Measurements from ENCODE around the gene SP1. TPM values are rescaled to one million over a fixed set of nuclear protein-coding genes. Genes with fewer than 3 reads are reported as not detected.

Gene SP1
- total RNA-seq, 1 experiment from 2014 or later = 76.8 TPM

GRCh38 chr12:53389702-53390101 is 9.7 kb downstream of the SP1 start:
- H3K23me2 ChIP-seq (ENCODE audit: insufficient read length, low read depth, low read length, poor library complexity, severe bottlenecking) = no peaks in the 10 kb centered on the region
- no peaks in the 10 kb centered on the region for H3K27me3 ChIP-seq (ENCODE audit: insufficient read depth, low read length)
- H2BK20ac ChIP-seq (ENCODE audit: low read depth, low read length, poor library complexity, severe bottlenecking) = no peak overlapping the region
- peak overlapping the region in 1 of 3 experiments; percentile 8; a peak in 1 of 7 replicates for H3K27ac Mint-ChIP-seq
- no peaks in the 10 kb centered on the region for H3K27me3 Mint-ChIP-seq (ENCODE audit: low read depth)
- H3K14ac ChIP-seq (ENCODE audit: insufficient read depth, low read length) = no peak overlapping the region
- H2BK120ac ChIP-seq (ENCODE audit: low read depth, low read length, poor library complexity, severe bottlenecking) = no peak overlapping the region
- DNase-seq = no peak
- no peak overlapping the region for H3K4me3 Mint-ChIP-seq
- no peak overlapping the region for H2BK15ac ChIP-seq (ENCODE audit: low read depth, low read length)
- H3K9me3 Mint-ChIP-seq = peaks cover 0 to 3% of the 10 kb centered on the region in 2 experiments; a peak in 1 of 5 replicates
- H2BK12ac ChIP-seq (ENCODE audit: insufficient read length, low read depth, low read length) = no peak overlapping the region
- H3K79me1 ChIP-seq (ENCODE audit: insufficient read depth, low read depth, low read length, poor library complexity, severe bottlenecking) = peaks cover 8% of the 10 kb centered on the region
- H3K36me3 Mint-ChIP-seq (ENCODE audit: insufficient read depth in 1 of 3, low read depth in 3 of 3) = peaks cover 7 to 36% (median 23%) of the 10 kb centered on the region in 3 experiments; a peak in 6 of 7 replicates
- no CpG with 5 or more reads among the region's 3 CpGs for WGBS (ENCODE audit: extremely low coverage, insufficient read length, low lambda C conversion rate)
- H3K4me1 Mint-ChIP-seq = peaks cover 4 to 23% of the 10 kb centered on the region in 2 experiments
- no peak overlapping the region for H2AK5ac ChIP-seq (ENCODE audit: insufficient read length, low read length)
- no peak overlapping the region for H3K4me2 ChIP-seq (ENCODE audit: insufficient read depth, insufficient read length, low read length)
- no peak overlapping the region for H2BK5ac ChIP-seq (ENCODE audit: insufficient read length, low read length)
- no peaks in the 10 kb centered on the region for H3K9me3 ChIP-seq (ENCODE audit: control insufficient read depth, low read depth, low read length)
- H3K4me1 ChIP-seq (ENCODE audit: insufficient read depth, low read length) = no peaks in the 10 kb centered on the region
- no peak overlapping the region for H2AFZ ChIP-seq (ENCODE audit: low read length)
- no peak overlapping the region for H3K56ac ChIP-seq (ENCODE audit: insufficient read length, low read depth, low read length)
- H3K23ac ChIP-seq (ENCODE audit: insufficient read length, low read depth, low read length) = no peak overlapping the region
- no peak for TF ChIP-seq CTCF (conservative IDR thresholded peaks at IDR 0.05)
- no peak overlapping the region for H3K4ac ChIP-seq (ENCODE audit: low read depth, low read length)
- peaks cover 6% of the 10 kb centered on the region; the same call in 1 of the 2 replicates for H3K79me2 ChIP-seq (ENCODE audit: insufficient read depth, low read length)
- no peak overlapping the region for H3K18ac ChIP-seq (ENCODE audit: insufficient read length, low read depth, low read length)
- H3T11ph ChIP-seq (ENCODE audit: low read length) = no peak overlapping the region
- H4K5ac ChIP-seq (ENCODE audit: insufficient read length, low read depth, low read length) = no peak overlapping the region
- H4K91ac ChIP-seq (ENCODE audit: insufficient read length, low read depth, low read length) = no peak overlapping the region
- no peak overlapping the region for H3K9ac ChIP-seq (ENCODE audit: extremely low read depth, insufficient read length, low read length)
- no peak overlapping the region for H3K27ac ChIP-seq (ENCODE audit: insufficient read length, low read depth, low read length)
- no peaks in the 10 kb centered on the region for H4K20me1 ChIP-seq (ENCODE audit: control insufficient read depth, insufficient read depth, insufficient read length)
- no peak overlapping the region for H4K8ac ChIP-seq (replicated peaks; ENCODE audit: insufficient read length, low read depth, low read length)

All from H9 (cell line).